ENCODE results near the gene USH1G.

USH1G gene

GRCh38 chr17:74938194-74938950, 15.3 kb upstream of the USH1G start:
- no peak for DNase-seq (ENCODE audit: extremely low read depth, low read depth)
- H3K4me3 ChIP-seq (replicated peaks; ENCODE audit: low read depth, low read length): no peak overlapping the region
- TF ChIP-seq, protein P1, sequence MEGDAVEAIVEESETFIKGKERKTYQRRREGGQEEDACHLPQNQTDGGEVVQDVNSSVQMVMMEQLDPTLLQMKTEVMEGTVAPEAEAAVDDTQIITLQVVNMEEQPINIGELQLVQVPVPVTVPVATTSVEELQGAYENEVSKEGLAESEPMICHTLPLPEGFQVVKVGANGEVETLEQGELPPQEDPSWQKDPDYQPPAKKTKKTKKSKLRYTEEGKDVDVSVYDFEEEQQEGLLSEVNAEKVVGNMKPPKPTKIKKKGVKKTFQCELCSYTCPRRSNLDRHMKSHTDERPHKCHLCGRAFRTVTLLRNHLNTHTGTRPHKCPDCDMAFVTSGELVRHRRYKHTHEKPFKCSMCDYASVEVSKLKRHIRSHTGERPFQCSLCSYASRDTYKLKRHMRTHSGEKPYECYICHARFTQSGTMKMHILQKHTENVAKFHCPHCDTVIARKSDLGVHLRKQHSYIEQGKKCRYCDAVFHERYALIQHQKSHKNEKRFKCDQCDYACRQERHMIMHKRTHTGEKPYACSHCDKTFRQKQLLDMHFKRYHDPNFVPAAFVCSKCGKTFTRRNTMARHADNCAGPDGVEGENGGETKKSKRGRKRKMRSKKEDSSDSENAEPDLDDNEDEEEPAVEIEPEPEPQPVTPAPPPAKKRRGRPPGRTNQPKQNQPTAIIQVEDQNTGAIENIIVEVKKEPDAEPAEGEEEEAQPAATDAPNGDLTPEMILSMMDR (IDR thresholded peaks at IDR 0.05; ENCODE audit: low read depth, low read length, missing control alignments): no peak

GRCh38 chr17:74937064-74938051, 14.3 kb upstream of the USH1G start:
- H3K4me3 ChIP-seq (replicated peaks; ENCODE audit: low read depth, low read length): no peak overlapping the region
- TF ChIP-seq, protein P1 (IDR thresholded peaks at IDR 0.05; ENCODE audit: low read depth, low read length, missing control alignments): no peak
- DNase-seq (ENCODE audit: extremely low read depth, low read depth): no peak

DNA sequence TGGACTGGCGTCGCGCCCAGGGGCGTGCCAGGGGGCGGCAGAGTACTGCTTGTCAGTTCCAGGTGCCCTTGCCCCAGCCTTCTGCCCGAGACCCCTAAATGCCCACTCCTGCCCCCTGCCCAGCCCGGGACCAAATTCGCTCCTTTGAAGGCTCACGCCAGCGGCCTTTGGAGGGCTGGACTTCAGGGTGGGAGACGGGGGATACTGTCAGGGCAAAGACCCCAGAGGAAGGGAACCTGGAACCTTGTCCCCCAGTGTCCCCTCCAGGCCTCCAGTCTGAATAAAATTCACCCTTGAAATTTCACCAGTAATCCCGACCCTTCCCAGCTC, 13.4 kb upstream of the USH1G start:
- H3K4me3 ChIP-seq (replicated peaks; ENCODE audit: low read depth, low read length): no peak overlapping the region
- TF ChIP-seq, protein P1 (IDR thresholded peaks at IDR 0.05; ENCODE audit: low read depth, low read length, missing control alignments): no peak
- no peak for DNase-seq (ENCODE audit: extremely low read depth, low read depth)

DNA sequence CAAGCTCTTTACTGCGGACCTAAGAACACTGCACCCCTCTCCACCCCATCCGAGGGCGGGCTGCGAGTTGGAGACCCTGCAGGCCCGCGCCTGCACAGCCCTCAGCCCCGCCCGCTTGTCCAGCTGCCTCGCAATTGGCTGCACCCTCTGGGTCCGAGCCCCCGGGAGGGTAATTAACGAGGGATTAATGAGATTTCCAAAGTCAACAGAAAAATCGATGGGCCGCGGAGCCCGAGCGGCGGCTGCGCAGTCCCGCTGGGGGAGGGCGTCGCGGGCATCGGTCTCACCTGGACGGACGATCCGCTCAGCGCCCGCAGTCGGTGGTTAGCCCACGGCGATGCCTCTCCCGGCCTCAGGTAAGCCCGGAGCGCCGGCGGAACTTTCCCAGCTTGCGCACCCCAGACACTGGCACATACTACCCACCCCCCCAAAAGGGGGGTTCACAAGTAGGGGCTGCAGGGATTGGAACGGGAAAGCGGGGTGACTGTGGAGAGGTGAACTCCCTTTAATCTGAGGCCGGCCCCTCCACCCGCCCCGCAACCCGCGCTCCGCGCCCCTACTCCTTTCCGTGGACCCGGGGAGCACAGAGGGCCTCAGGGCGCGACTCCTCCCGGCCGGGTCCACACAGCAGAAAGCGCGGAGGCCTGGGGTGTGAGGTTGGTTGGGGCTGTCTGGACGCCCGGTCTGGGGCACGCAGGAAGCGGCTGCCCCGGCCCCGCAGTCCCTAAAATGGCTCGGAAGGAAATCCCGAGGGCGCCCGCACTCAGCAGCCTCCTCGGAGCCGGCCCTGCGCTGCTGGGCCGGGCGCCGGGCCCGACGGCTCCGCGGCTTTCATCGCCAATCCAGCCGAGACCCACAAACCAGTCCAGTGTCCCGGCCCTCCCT, 12.8 kb upstream of the USH1G start, which contains the start of gene OTOP3:
Gene OTOP3, plus strand, starts transcription at position 314 of the 885 bp plus-strand sequence. Its CDS starts 24 bp downstream, at position 338.
- no peak for DNase-seq (ENCODE audit: extremely low read depth, low read depth)
- TF ChIP-seq, protein P1 (IDR thresholded peaks at IDR 0.05; ENCODE audit: low read depth, low read length, missing control alignments): no peak
- H3K4me3 ChIP-seq (replicated peaks; ENCODE audit: low read depth, low read length): no peak within 1 kb of the TSS

- DNase-seq (ENCODE audit: extremely low read depth, low read depth): no peak
- no peak overlapping the region for H3K4me3 ChIP-seq (replicated peaks; ENCODE audit: low read depth, low read length)
- TF ChIP-seq, protein P1 (IDR thresholded peaks at IDR 0.05; ENCODE audit: low read depth, low read length, missing control alignments): no peak
Observed at GRCh38 chr17:74935048-74935447, 12.0 kb upstream of the USH1G start.

GRCh38 chr17:74930535-74931036, 7.5 kb upstream of the USH1G start:
- DNase-seq (ENCODE audit: extremely low read depth, low read depth): no peak
- TF ChIP-seq, protein P1 (IDR thresholded peaks at IDR 0.05; ENCODE audit: low read depth, low read length, missing control alignments): no peak
- no peak overlapping the region for H3K4me3 ChIP-seq (replicated peaks; ENCODE audit: low read depth, low read length)
